ENCODE data around the gene FBXO9.
A peak's percentile ranks its signal among the peaks of the same experiment; 100 is the strongest.
"Not testable (repeated sequence)": the region's sequence is repeated elsewhere in the genome, so short reads cannot be mapped to it uniquely, and the experiment has no call there.

FBXO9 gene

GRCh38 chr6:53058388-53059195 lies 6.6 kb upstream of the FBXO9 start:
- TF ChIP-seq CTCF (IDR thresholded peaks at IDR 0.05; ENCODE audit: low read depth, low read length): no peak
- no peak overlapping the region for H3K4me3 ChIP-seq (ENCODE audit: low read depth, low read length)

DNA sequence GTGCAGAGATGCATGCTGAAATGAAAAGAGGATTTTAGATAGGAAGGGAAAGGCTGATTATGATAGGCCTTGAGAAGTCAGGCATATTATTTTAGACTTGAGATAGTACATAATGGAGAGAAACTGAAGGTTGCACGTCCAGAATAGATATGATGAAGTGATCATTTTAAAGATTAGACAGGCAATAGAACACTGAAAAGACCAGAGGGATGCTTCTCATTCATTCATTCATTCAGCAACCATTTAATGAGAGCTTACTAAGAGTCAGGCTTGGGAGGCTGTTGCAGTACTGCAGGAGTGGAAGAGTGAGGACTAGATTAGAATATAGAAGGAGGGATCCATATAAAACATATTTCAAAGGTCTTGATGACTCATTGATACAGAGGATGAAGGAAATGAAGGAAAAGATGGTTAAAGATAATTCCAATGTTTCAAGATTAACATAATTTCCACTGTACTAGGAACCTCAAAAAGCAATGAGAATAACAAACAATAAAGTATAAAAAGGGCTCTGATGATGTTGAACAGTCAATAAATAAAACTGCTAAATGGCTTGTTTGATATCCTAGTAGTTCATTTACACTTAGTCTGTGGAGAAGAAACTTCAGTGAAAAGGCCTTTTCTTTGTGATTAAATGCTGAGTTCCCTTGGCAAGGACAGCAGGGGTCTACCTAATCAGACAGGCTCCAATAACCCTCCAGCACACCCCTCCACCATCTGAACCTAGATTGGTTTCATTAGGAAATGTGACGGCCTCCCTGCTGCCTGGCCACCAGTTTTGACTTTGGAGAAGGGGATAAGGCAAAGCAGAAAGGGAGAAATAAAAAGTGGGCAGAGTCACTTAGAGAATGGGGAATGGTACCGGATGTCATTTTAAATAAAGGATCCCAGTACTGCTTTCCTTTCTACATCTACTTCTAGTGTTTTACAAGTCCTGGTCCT lies 5.3 kb upstream of the FBXO9 start:
- peak overlapping the region; percentile 76 for H3K4me3 ChIP-seq (ENCODE audit: low read depth, low read length)
- TF ChIP-seq CTCF (IDR thresholded peaks at IDR 0.05; ENCODE audit: low read depth, low read length): no peak

DNA sequence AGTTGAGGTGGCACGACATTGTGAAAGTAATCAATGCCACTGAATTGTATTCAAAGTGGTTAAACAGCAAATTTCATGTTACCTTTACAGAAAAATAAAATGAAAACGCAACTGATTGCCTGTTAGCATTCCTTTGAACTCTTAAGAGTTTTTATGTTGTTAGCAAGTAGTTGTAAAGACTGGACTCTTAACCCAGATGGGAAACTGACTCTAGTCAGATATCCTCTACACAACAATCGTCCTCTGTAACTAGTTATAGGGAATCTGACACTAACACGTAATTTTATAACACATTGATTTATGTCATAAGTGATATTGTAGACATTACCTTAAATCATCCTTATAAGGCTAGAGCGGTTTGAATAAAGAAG lies 3.0 kb upstream of the FBXO9 start:
- no peak for TF ChIP-seq CTCF (IDR thresholded peaks at IDR 0.05; ENCODE audit: low read depth, low read length)
- peak overlapping the region; percentile 76 for H3K4me3 ChIP-seq (ENCODE audit: low read depth, low read length)

DNA sequence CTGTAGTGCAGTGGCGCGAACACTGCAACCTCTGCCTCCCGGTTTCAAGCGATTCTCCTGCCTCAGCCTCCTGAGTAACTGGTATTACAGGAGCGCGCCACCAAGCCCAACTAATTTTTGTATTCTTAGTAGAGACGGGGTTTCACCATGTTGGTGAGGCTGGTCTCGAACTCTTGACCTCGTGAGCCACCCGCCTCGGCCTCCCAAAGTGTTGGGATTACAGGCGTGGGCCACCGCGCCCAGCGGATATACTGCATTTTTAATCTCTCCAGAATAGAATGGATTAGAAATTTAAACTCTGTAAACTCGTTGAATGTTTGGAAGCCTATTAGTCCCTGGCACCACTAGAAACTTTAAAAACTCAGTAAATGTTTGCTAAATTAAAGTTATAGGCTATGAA lies 949 bp upstream of the FBXO9 start:
- not testable (repeated sequence) for H3K4me3 ChIP-seq (ENCODE audit: low read depth, low read length)

DNA sequence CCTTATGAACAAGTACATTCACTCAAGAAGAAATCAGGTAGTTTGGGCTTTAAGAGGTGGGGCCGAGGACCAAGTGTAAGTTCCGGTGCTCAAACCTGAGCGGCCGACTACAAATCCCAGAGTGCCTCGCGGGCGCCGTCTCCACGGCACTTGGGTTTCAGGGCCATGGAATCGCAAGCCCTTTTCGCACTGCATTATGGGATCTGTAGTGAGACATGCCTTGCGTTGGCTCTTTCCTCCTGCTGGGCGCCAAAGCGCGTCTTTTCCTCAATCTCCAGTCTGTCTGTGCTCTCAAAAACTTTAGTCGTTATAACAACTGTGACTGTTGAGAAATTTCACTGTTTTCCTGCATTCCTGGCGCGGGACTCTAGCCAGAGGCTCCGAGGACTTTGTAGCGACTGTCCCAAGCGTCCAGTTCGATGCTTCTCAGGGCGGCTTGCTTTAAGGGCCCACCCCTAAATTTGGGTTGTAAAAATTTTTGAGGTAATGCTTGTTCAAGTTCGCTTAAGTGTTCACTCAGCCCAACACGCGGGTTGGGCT lies 408 bp upstream of the FBXO9 start:
- TF ChIP-seq CTCF (IDR thresholded peaks at IDR 0.05; ENCODE audit: low read depth, low read length): no peak
- H3K4me3 ChIP-seq (ENCODE audit: low read depth, low read length): peak overlapping the region; percentile 81

DNA sequence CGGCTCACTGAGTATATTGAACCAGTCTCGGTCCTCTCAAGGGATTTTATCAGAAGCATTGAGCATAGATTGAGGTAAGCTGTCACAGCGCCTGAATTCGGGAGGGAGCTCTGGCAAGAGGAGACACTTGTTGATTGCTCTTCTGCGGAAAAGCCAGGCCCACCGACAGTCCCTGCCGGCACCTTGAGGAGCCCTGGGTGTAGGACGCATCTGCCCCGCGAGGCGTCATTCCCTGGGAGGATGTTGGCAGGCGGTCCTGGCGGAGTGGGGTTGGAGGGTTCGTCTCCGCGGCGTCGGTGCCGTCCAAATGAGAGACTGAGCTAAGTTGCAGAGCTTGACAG lies 843 bp downstream of the FBXO9 start:
- TF ChIP-seq CTCF (IDR thresholded peaks at IDR 0.05; ENCODE audit: low read depth, low read length): no peak

DNA sequence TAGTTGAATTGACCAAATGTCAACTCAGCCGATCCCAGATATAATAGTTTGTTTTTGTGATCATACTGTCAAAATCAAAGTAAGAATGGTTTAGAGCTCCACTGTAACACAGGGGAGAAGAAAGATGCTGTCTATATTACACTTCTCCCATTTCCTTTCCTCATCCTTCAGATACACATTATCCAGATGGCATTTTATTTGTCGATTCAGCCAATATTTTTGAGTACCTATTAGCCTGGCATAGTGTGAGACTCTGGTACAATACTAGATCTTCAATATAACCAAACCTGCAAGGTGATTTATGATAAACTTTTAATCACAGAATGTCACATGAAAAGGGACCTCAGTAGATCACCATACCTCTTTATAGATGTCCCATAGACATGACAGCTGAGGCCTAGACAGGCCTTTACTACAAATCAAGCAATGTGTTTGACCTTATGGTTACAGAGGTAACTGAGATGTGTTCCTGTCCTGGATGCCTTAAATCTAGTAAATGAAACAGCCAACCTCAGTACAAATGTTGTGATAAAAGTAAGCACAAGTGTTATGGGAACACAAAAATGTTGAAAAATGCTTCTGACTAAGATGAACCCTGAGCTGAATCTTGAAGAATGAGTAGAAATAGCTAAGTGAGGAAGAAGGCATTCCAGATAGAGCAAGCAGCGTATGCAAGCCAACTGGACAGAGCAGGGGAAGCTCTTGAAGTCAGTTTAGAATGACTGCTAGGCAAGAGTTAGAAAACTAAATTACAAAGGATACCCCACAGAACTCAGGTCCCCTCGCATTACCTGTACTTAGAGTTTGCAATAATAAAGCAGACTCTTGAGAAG lies 1.9 kb downstream of the FBXO9 start:
- H3K4me3 ChIP-seq (ENCODE audit: low read depth, low read length): no peak overlapping the region
- no peak for TF ChIP-seq CTCF (IDR thresholded peaks at IDR 0.05; ENCODE audit: low read depth, low read length)

More for the DNA sequence above, 843 bp downstream of the FBXO9 start:
- peak overlapping the region; percentile 81 for H3K4me3 ChIP-seq (ENCODE audit: low read depth, low read length)
